Fibroblast of villous mesenchyme (primary cell): ENCODE measurements around the gene SLC25A13. TPM values are rescaled to one million over a fixed set of nuclear protein-coding genes. Genes with fewer than 3 reads are reported as not detected.

Experiments used
- DNase-seq: peaks from one replicate; pipeline ENCODE4 v3.0.0-alpha.2; 2010; ENCODE audit warnings: low read depth
- H3K4me3 ChIP-seq: 2 replicates; pipeline ENCODE4 v1.5.1; 2011; ENCODE audit warnings: low read depth, mild to moderate bottlenecking, low read length
- total RNA-seq: library from RNA; depleted of rRNA; stranded (reverse); fragments of >200 nt; gene quantifications from 2 replicates; pipeline ENCODE4 v1.2.3, GENCODE V29; 2012
- TF ChIP-seq, protein P1 (sequence below): IDR thresholded peaks from 2 replicates; pipeline ENCODE4 v1.5.1; 2012; ENCODE audit warnings: low read depth, mild to moderate bottlenecking, low read length; ENCODE audit not compliant: insufficient read depth

Gene SLC25A13
- total RNA-seq, 1 donor: 22.5 TPM

DNA sequence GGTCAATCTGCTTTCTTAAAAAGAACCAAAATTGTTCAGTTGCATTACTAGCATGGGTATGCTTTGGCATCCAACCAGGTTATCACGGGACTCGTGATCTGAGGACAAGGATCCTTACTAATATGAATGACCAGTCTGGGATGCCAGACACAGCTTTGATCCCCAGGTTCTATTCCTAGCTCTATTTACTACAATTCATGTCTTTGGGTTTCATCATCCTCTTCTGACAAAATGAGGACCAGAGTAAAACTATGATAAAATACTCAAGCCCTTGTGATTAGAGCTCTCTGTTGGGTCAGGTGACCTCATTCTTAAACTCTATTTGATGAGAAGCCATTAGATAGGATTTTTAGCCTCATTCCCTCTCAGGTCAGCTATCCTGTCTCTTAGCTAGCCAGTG lies 119.8 kb downstream of the SLC25A13 start:
- no peak for DNase-seq
- TF ChIP-seq, protein P1, sequence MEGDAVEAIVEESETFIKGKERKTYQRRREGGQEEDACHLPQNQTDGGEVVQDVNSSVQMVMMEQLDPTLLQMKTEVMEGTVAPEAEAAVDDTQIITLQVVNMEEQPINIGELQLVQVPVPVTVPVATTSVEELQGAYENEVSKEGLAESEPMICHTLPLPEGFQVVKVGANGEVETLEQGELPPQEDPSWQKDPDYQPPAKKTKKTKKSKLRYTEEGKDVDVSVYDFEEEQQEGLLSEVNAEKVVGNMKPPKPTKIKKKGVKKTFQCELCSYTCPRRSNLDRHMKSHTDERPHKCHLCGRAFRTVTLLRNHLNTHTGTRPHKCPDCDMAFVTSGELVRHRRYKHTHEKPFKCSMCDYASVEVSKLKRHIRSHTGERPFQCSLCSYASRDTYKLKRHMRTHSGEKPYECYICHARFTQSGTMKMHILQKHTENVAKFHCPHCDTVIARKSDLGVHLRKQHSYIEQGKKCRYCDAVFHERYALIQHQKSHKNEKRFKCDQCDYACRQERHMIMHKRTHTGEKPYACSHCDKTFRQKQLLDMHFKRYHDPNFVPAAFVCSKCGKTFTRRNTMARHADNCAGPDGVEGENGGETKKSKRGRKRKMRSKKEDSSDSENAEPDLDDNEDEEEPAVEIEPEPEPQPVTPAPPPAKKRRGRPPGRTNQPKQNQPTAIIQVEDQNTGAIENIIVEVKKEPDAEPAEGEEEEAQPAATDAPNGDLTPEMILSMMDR: no peak
- no peak overlapping the region for H3K4me3 ChIP-seq

DNA sequence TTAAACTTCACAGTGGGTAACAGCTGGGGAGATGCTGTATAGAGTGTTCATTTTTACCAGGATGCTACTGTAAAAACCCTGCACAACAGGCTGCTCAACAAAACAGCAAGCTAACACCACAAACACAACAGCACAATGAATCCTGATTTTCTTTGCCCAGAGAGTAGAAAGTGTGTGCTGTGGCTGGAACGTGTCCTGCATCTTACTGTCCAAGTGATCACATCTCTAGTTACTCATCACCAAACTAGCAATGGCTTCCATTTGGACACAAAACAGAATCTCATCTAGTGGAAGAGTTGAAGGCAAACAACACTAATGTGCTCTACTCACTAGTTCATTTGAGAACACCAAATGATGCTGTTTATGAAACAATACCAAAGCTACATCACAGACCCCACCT lies 121.2 kb downstream of the SLC25A13 start:
- no peak for DNase-seq
- H3K4me3 ChIP-seq: no peak overlapping the region
- TF ChIP-seq, protein P1: no peak

DNA sequence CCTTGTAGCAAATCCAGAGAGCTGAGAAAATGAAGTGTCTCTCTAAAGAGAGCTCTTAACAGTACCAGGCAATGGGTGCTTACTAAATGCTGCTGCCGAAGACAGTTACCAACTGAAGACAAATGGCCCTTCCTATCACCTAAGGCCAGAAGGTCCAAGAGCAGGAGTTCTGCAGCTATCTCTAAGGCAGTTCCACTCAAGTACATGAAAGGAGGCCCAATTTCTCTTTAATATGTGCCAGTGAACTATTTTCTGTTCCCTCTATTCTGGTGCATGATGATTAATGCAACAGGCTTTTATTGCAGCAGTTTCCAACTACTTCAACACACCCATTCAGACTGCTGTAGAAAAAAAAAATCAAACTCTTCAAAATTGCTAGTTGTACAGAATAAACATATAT lies 122.5 kb downstream of the SLC25A13 start:
- H3K4me3 ChIP-seq: no peak overlapping the region
- TF ChIP-seq, protein P1: no peak
- no peak for DNase-seq

DNA sequence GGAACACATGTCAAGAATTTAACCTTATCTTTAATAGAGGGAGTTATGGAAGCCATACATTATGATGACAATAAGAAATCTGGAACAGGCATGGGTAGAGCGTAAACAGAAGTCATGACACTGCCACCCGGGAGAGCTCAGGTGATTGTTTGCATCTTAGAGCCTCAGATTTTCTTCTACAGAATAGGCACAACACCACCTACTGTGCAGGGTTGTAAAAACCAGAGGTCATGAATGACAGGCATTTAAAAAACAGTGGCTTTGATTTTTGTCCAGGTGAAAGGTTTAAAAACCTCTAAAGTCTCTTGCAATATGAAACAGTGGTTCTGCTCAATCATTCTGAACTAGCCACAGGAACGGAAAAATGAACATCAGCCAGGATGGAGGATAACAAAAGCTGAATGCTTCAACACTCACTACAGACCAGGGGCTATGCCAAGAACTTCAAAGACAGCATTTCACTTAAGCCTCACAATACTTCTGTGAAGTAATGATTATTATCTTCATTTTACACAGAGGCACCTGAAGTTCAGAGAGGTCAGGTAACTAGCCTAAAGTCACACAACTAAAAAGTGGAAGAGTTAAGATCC lies 123.8 kb downstream of the SLC25A13 start:
- TF ChIP-seq, protein P1: no peak

DNA sequence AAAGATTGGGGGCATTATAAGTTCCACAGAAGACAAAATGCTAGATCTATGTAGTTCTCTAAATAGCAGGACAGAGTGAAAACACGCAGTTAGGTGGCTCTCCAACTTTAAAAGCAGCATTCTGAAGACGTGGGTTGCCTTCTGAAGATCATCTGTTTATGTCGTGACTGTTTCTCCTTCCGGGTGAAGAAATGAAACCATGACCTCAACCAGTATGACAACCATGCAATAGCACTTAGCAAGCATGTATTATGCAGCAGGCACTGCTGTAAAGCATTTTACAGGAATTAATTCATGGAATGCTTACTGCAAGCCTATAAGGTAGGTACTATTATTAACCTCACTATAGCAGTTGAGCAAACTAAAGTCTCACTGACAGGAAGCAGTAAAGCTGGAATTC lies 125.2 kb downstream of the SLC25A13 start:
- DNase-seq: no peak
- H3K4me3 ChIP-seq: no peak overlapping the region
- TF ChIP-seq, protein P1: no peak

More for the DNA sequence above, 123.8 kb downstream of the SLC25A13 start:
- no peak overlapping the region for H3K4me3 ChIP-seq
- no peak for DNase-seq

DNA sequence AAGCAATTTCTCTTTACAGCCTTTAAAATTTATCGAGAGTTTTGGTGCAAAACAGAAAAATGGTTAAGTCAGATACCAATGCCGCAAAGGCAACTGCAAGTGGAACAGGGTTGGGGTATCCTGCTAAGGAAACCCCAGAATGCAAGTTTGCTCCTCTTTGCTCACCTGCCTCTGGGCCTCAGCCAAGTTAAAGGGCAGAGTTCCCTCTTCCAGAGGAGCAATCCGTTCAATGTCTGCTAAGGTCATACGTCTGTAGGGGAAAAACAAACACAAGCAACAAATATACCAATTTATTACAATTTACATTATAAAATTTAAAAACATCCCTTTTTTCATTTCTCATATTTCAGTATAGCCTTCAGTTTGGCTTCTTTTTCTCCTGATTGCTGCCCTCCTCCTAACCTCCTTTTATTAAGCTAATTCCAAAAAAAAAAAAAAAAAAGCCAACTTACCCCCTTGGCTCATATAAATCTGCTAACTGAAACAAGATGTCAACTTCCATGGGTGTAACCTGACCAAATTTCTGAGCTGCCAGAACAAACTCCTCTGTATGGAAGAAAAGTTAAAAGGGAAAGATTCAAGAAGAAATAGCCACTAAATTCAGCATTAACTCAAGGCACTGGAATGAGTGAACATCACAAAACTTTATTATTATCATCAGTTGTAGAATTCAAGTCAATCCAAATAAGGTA lies 132.6 kb downstream of the SLC25A13 start:
- TF ChIP-seq, protein P1: no peak
- H3K4me3 ChIP-seq: peak overlapping the region; percentile 33
- no peak for DNase-seq

DNA sequence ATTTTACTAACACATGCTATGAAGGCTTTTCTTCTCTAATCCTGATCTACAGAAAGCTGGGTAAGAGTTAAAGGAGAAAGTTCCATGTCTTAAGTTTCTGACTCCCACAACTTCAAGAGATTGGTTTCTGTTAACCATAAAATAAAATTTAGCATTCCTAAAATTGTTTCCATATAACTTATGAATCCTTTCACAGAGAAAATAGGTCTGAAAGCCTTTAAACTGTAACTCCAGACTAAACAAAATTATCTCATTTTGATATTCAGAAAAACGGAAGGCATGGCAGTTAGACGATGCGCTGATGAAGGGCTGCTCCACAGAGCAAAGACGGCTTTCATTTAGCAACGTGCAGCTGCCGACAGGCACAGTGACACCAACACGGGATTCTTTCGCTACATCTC lies 133.3 kb downstream of the SLC25A13 start:
- peak; percentile 70 for DNase-seq
- peak overlapping the region; percentile 33 for H3K4me3 ChIP-seq
- TF ChIP-seq, protein P1: no peak
